WTC11 (cell line): ENCODE data around the gene OXSR1.

ENCODE experiments used
- CREB1 ChIP-seq: sonication (generic); formaldehyde crosslinking; IDR thresholded peaks from 2 replicates; pipeline ENCODE4 v1.8.0; 2023; ENCODE audit warnings: mild to moderate bottlenecking, missing genetic modification reagents
- CREM ChIP-seq: sonication (generic); formaldehyde crosslinking; IDR thresholded peaks from 2 replicates; pipeline ENCODE4 v1.8.1; 2022; ENCODE audit warnings: mild to moderate bottlenecking, missing genetic modification reagents, moderate library complexity
- CTCF ChIP-seq: fragments of 200-600 bp; IDR thresholded peaks from 2 replicates; pipeline ENCODE4 v1.8.0; 2022; ENCODE audit warnings: antibody characterized with exemption
- ESRRA ChIP-seq: sonication (generic); formaldehyde crosslinking; IDR thresholded peaks from 2 replicates; pipeline ENCODE4 v1.8.1; 2022; ENCODE audit warnings: mild to moderate bottlenecking, missing genetic modification reagents, borderline replicate concordance
- ETV6 ChIP-seq: sonication (generic); formaldehyde crosslinking; IDR thresholded peaks from 2 replicates; pipeline ENCODE4 v1.8.1; 2022; ENCODE audit warnings: mild to moderate bottlenecking, missing genetic modification reagents
- FOXK1 ChIP-seq: sonication (generic); formaldehyde crosslinking; IDR thresholded peaks from 2 replicates; pipeline ENCODE4 v1.8.0; 2022; ENCODE audit warnings: mild to moderate bottlenecking, moderate library complexity, missing genetic modification reagents
- MAX ChIP-seq: sonication (generic); formaldehyde crosslinking; IDR thresholded peaks from 2 replicates; pipeline ENCODE4 v1.8.0; 2022; ENCODE audit warnings: mild to moderate bottlenecking, missing genetic modification reagents
- NR3C1 ChIP-seq: sonication (generic); formaldehyde crosslinking; conservative IDR thresholded peaks from 2 replicates; pipeline ENCODE4 v1.8.1; 2023; ENCODE audit warnings: low read depth, mild to moderate bottlenecking, missing genetic modification reagents
- USF2 ChIP-seq: sonication (generic); formaldehyde crosslinking; IDR thresholded peaks from 2 replicates; pipeline ENCODE4 v1.8.1; 2023; ENCODE audit warnings: mild to moderate bottlenecking, missing genetic modification reagents, moderate library complexity
- ZMAT4 ChIP-seq: fragments of 250-450 bp; sonication (Bioruptor Pico); IDR thresholded peaks from 2 replicates; pipeline ENCODE4 v1.9.0; 2021; ENCODE audit warnings: mild to moderate bottlenecking
- ZNF138 ChIP-seq: sonication (generic); formaldehyde crosslinking; conservative IDR thresholded peaks from 2 replicates; pipeline ENCODE4 v1.8.1; 2022; ENCODE audit warnings: mild to moderate bottlenecking, moderate library complexity, missing genetic modification reagents
- ZNF416 ChIP-seq: fragments of 250-450 bp; sonication (Bioruptor Pico); IDR thresholded peaks from 2 replicates; pipeline ENCODE4 v1.9.0; 2021; ENCODE audit warnings: mild to moderate bottlenecking, inconsistent platforms

- TF ChIP-seq ZMAT4 (CRISPR knock-in tag) (no peak), CTCF (no peak), CREM (CRISPR knock-in tag) (no peak), CREB1 (CRISPR knock-in tag) (no peak), ZNF138 (no peak), NR3C1 (CRISPR knock-in tag) (no peak), ETV6 (CRISPR knock-in tag) (no peak), MAX (CRISPR knock-in tag) (no peak), ESRRA (CRISPR knock-in tag) (no peak), USF2 (CRISPR knock-in tag) (no peak), ZNF416 (CRISPR knock-in tag) (no peak), FOXK1 (CRISPR knock-in tag) (no peak)
Observed at GRCh38 chr3:38167591-38167990, 2.3 kb downstream of the OXSR1 start.
